Panc1 (cell line): ENCODE data around the gene C12orf50. TPM values are rescaled to one million over a fixed set of nuclear protein-coding genes. Genes with fewer than 3 reads are reported as not detected.
A peak's percentile ranks its signal among the peaks of the same experiment; 100 is the strongest.

Experiments
- ATAC-seq: fragments of 200-7000 bp; cut with Tn5 transposase; 2 replicates; pipeline ENCODE4 v1.9.1; 2020; ENCODE audit warnings: mild to moderate bottlenecking, moderate library complexity
- Bru-seq: library from RNA; stranded (reverse); fragments of 400-500 nt; gene quantifications from one replicate; lab custom pipeline; 2021; lab: Mats Ljungman, UMichigan
- BruChase-seq, 2 experiments: library from RNA; stranded (reverse); fragments of 400-500 nt; gene quantifications; one replicate each; lab custom pipeline; 2021; lab: Mats Ljungman, UMichigan
- BruUV-seq: library from RNA; stranded (reverse); fragments of 400-500 nt; replicated peaks from 2 replicates; lab custom pipeline; 2021; lab: Mats Ljungman, UMichigan
- CTCF ChIA-PET: fragments of 300-600 bp; sonication (Branson Sonifier 250); formaldehyde crosslinking; loops from one replicate; lab custom pipeline; 2022; ENCODE audit warnings: antibody characterized with exemption; lab: Charles Lee
- POLR2A ChIA-PET: fragments of 300-600 bp; sonication (Branson Sonifier 250); formaldehyde crosslinking; loops from one replicate; lab custom pipeline; 2022; ENCODE audit warnings: antibody characterized with exemption; lab: Charles Lee
- DNase-seq: peaks from one replicate; pipeline ENCODE4 v3.0.0-alpha.2; 2010; ENCODE audit warnings: low read depth, low spot score
- H3K27ac ChIP-seq: 2 replicates; pipeline ENCODE4 v1.5.1; 2011; ENCODE audit warnings: mild to moderate bottlenecking, low read length, inconsistent platforms
- H3K27me3 ChIP-seq: fragments of 200-500 bp; sonication (Bioruptor generic); 2 replicates; pipeline ENCODE4 v1.6.0; 2014; ENCODE audit warnings: low read length, inconsistent platforms; ENCODE audit not compliant: control insufficient read depth, insufficient read depth
- H3K36me3 ChIP-seq: fragments of 200-500 bp; sonication (Bioruptor generic); 2 replicates; pipeline ENCODE4 v1.5.1; 2014; ENCODE audit warnings: inconsistent platforms, mild to moderate bottlenecking, low read length, moderate library complexity; ENCODE audit not compliant: control insufficient read depth, insufficient read depth
- H3K4me1 ChIP-seq: 2 replicates; pipeline ENCODE4 v1.5.1; 2011; ENCODE audit warnings: inconsistent platforms, mild to moderate bottlenecking, low read length, moderate library complexity; ENCODE audit not compliant: control insufficient read depth, insufficient read depth
- H3K4me3 ChIP-seq, 2 experiments: 2 replicates each; pipeline ENCODE4 v1.5.1; 2011 to 2012; ENCODE audit warnings: low read depth in 2 of 2, low read length in 2 of 2, mild to moderate bottlenecking in 2 of 2, inconsistent platforms in 1 of 2, moderate library complexity in 1 of 2
- H3K9me3 ChIP-seq: fragments of 200-500 bp; sonication (Bioruptor generic); 2 replicates; pipeline ENCODE4 v1.5.1; 2014; ENCODE audit warnings: low read depth, mild to moderate bottlenecking, inconsistent platforms, low read length, moderate library complexity; ENCODE audit not compliant: control insufficient read depth, insufficient read depth
- POLR2AphosphoS5 ChIP-seq: IDR thresholded peaks from 2 replicates; pipeline ENCODE4 v1.6.1; 2012; ENCODE audit warnings: mild to moderate bottlenecking, low read depth, low read length, moderate library complexity
- SIN3A ChIP-seq: IDR thresholded peaks from 2 replicates; pipeline ENCODE4 v1.6.1; 2012; ENCODE audit warnings: low read depth, mild to moderate bottlenecking, low read length, moderate library complexity, borderline replicate concordance; ENCODE audit not compliant: insufficient read depth
- TCF7L2 ChIP-seq: IDR thresholded peaks from 2 replicates; pipeline ENCODE4 v1.6.1; 2011; ENCODE audit warnings: mild to moderate bottlenecking, low read depth, low read length, inconsistent platforms
- in situ Hi-C: cut with HindIII; loops from 2 replicates; pipeline ENCODE4 v1.10.0; 2016; ENCODE audit warnings: low sequenced_read_pairs, low pct_unique_long_range_greater_than_20kb
- intact Hi-C: fragments of 100-400 bp; cut with micrococcal nuclease; formaldehyde crosslinking; loops from one replicate; pipeline ENCODE4 v1.10.0; 2022; ENCODE audit not compliant: unreplicated experiment
- long read RNA-seq: library from polyadenylated mRNA; unstranded; transcript quantifications from one replicate; pipeline ENCODE4 v2.0.0, GENCODE V29; 2021; ENCODE audit not compliant: unreplicated experiment
- polyA plus RNA-seq: library from polyadenylated mRNA; unstranded; fragments of >200 nt; gene quantifications from one replicate; pipeline ENCODE4 v1.2.1, GENCODE V29; 2012; ENCODE audit warnings: missing spikeins; ENCODE audit not compliant: insufficient read length
- total RNA-seq: library from RNA; stranded (reverse); gene quantifications from one replicate; pipeline ENCODE4 v1.2.1, GENCODE V29; 2021; ENCODE audit not compliant: unreplicated experiment
- TF ChIP-seq, protein P1 (sequence below), 2 experiments: IDR thresholded peaks; 2 replicates each; pipeline ENCODE4 v1.6.1; 2011 to 2012; ENCODE audit warnings: low read depth in 2 of 2, control low read depth in 1 of 2, low read length in 1 of 2, mild to moderate bottlenecking in 1 of 2, moderate library complexity in 1 of 2; ENCODE audit not compliant: insufficient read depth in 1 of 2
- TF ChIP-seq, protein P2 (sequence below): fragments of 450-650 bp; IDR thresholded peaks from 2 replicates; pipeline ENCODE4 v1.5.1; 2017; ENCODE audit warnings: mild to moderate bottlenecking

C12orf50 gene, protein sequence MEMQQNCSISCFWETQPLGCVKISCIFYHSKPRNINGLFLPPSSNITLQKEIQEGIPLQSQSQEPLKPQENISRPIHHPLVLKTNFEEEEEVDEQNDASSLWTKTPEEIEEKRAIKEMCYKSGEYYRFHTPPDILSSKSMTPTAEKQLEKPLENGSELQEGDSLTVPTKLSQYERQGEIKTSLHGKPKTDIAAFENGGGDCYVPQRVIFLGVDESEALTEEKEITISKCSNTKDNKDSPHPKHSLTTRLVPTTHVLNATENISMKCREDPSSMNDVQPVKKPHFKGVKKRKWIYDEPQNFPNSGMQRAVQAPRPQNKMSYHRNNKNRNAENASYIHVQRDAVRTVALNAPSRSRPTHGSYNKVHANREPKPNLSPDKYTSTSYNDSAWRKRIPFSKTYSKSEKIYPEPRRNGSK
- total RNA-seq (not detected), Bru-seq, nascent RNA (percentile 3 among the genes with signal in this experiment), BruChase-seq, experiment 1, labeled RNA remaining after a 2-hour chase (percentile 5 among the genes with signal in this experiment), BruChase-seq, experiment 2, labeled RNA remaining after a 6-hour chase (percentile 2 among the genes with signal in this experiment)
- polyA plus RNA-seq: not detected
- long read RNA-seq: 0 reads

DNA sequence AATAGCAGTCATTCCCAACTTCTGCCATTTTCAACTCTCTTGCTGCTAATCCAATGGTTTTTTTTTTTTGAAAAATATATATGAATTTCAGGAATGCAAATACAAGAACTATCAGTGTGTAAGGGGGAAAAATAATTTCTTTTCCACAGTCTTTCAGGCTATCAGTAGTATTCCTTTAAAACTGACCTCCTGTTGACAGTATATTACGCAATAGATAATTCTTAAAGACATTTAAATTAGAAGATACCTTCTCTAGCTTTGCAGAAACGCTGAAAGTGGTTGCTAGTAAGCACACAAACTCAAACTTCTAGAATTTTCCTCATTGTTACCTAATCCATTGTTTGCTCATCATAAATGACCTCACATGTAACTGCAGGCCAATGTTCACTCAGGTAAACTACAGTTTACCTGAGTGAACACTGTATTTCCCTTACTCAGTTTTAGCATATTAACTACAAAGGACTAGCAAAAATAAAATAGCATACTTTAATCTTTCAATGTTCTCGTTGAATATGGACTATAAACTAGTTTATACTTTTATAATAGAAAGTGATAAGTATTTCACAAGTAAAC lies at the start of gene C12orf50:
Gene C12orf50 (minus strand): TSS at position 309 of the 573 bp plus-strand sequence. CDS start 2,439 bp downstream, outside the sequence.
- no TSS peak for BruUV-seq

DNA sequence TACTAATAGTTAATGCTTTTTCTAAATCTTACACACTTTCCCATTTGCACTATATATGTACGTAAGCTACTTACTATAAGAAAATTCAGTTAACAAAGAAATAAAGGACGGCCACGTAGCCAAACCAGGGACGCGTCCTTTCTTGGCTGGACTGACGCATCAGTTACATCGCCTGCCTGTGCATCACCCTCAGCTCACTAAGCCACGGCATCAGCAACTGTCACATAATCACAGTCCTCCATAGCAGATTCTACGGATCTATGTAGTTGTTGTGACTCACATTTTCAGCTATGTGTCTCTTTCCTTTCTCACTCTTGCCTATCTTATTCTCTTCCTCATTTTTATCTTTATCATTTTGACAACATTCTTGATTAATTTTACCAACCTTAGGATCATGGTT lies 38.1 kb upstream of the C12orf50 start:
- Histone ChIP-seq H3K27me3 (no peaks in the 10 kb centered on the region), H3K9me3 (no peaks in the 10 kb centered on the region), H3K36me3 (peaks cover 6% of the 10 kb centered on the region; the same call in 1 of the 2 replicates), H3K4me1 (no peaks in the 10 kb centered on the region), H3K27ac (no peak overlapping the region), H3K4me3 (no peak overlapping the region)
- BruUV-seq: no TSS peak
- ChIA-PET CTCF (no interaction called here), POLR2A (no interaction called here)
- in situ Hi-C loops: no loop called here
- intact Hi-C loops: no loop called here
- ATAC-seq (no peak), DNase-seq (no peak)
- TF ChIP-seq, protein P1, sequence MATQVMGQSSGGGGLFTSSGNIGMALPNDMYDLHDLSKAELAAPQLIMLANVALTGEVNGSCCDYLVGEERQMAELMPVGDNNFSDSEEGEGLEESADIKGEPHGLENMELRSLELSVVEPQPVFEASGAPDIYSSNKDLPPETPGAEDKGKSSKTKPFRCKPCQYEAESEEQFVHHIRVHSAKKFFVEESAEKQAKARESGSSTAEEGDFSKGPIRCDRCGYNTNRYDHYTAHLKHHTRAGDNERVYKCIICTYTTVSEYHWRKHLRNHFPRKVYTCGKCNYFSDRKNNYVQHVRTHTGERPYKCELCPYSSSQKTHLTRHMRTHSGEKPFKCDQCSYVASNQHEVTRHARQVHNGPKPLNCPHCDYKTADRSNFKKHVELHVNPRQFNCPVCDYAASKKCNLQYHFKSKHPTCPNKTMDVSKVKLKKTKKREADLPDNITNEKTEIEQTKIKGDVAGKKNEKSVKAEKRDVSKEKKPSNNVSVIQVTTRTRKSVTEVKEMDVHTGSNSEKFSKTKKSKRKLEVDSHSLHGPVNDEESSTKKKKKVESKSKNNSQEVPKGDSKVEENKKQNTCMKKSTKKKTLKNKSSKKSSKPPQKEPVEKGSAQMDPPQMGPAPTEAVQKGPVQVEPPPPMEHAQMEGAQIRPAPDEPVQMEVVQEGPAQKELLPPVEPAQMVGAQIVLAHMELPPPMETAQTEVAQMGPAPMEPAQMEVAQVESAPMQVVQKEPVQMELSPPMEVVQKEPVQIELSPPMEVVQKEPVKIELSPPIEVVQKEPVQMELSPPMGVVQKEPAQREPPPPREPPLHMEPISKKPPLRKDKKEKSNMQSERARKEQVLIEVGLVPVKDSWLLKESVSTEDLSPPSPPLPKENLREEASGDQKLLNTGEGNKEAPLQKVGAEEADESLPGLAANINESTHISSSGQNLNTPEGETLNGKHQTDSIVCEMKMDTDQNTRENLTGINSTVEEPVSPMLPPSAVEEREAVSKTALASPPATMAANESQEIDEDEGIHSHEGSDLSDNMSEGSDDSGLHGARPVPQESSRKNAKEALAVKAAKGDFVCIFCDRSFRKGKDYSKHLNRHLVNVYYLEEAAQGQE (IDR thresholded peaks at IDR 0.05; ENCODE audit: insufficient read depth in 1 of 2, low read depth in 2 of 2, low read length in 1 of 2): no peak
- TF ChIP-seq POLR2AphosphoS5 (no peak), TCF7L2 (no peak), SIN3A (no peak)

More for the DNA sequence above, at the start of gene C12orf50:
- ChIA-PET CTCF (no interaction called here), POLR2A (no interaction called here)
- TF ChIP-seq TCF7L2 (no peak), POLR2AphosphoS5 (no peak), SIN3A (no peak)
- TF ChIP-seq, protein P1 (IDR thresholded peaks at IDR 0.05; ENCODE audit: insufficient read depth in 1 of 2, low read depth in 2 of 2, low read length in 1 of 2): no peak
- TF ChIP-seq, protein P2, sequence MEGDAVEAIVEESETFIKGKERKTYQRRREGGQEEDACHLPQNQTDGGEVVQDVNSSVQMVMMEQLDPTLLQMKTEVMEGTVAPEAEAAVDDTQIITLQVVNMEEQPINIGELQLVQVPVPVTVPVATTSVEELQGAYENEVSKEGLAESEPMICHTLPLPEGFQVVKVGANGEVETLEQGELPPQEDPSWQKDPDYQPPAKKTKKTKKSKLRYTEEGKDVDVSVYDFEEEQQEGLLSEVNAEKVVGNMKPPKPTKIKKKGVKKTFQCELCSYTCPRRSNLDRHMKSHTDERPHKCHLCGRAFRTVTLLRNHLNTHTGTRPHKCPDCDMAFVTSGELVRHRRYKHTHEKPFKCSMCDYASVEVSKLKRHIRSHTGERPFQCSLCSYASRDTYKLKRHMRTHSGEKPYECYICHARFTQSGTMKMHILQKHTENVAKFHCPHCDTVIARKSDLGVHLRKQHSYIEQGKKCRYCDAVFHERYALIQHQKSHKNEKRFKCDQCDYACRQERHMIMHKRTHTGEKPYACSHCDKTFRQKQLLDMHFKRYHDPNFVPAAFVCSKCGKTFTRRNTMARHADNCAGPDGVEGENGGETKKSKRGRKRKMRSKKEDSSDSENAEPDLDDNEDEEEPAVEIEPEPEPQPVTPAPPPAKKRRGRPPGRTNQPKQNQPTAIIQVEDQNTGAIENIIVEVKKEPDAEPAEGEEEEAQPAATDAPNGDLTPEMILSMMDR: no peak
- H3K27me3 ChIP-seq: no peaks in the 10 kb centered on the region
- DNase-seq: no peak
- no peaks in the 10 kb centered on the region for H3K9me3 ChIP-seq
- intact Hi-C loops: no loop called here
- in situ Hi-C loops: no loop called here
- no peak within 1 kb of the TSS for H3K4me3 ChIP-seq
- no peaks in the 10 kb centered on the region for H3K4me1 ChIP-seq
- no peak within 1 kb of the TSS for H3K27ac ChIP-seq
- ATAC-seq: no peak
- no peaks in the 10 kb centered on the region for H3K36me3 ChIP-seq
